Right renal pelvis (tissue), 4 donors: ENCODE results near the gene ZC3H12C. TPM values are rescaled to one million over a fixed set of nuclear protein-coding genes. Genes with fewer than 3 reads are reported as not detected.
A peak's percentile ranks its signal among the peaks of the same experiment; 100 is the strongest.

ENCODE experiments used
- DNase-seq, 4 donors: peaks; one replicate each; pipeline ENCODE4 v3.0.0-alpha.2; 2013; ENCODE audit warnings: low read depth in 4 of 4, low spot score in 3 of 4, missing footprints in 1 of 4
- polyA plus RNA-seq, 4 donors: library from polyadenylated mRNA; unstranded; fragments of 120-200 nt; gene quantifications; one replicate each; pipeline ENCODE4 v1.2.1, GENCODE V29; 2013; ENCODE audit not compliant: insufficient read length in 4 of 4

Gene ZC3H12C
- polyA plus RNA-seq, 4 donors, result 7.2 to 9.2 (median 8.3) TPM

DNA sequence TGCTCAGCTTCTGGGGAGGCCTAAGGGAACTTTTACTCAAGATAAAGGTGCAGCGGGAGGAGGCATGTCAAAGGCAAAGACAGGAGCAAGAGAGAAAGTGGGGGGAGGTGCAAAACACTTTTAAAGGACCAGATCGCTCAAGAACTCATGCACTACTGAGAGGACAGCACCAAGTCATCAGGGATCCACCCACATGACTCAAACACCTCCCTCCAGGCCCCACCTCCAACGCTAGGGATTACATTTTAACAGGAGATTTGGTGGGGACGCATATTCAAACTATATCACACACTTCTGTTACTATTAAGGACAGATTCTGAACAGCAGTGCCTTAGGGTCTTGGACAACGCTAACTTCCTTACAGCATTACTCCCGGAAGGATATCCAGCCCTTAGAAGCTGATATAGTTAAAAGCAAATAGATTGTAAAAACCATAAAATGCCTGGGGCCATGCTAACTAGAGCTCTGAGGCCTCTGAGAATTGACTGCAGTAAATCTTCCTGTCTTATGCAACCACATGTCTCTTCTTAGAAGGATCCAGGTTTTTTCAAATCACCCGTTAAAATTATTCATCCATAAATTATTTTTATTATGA lies 16.7 kb upstream of the ZC3H12C start:
- no peak for DNase-seq

DNA sequence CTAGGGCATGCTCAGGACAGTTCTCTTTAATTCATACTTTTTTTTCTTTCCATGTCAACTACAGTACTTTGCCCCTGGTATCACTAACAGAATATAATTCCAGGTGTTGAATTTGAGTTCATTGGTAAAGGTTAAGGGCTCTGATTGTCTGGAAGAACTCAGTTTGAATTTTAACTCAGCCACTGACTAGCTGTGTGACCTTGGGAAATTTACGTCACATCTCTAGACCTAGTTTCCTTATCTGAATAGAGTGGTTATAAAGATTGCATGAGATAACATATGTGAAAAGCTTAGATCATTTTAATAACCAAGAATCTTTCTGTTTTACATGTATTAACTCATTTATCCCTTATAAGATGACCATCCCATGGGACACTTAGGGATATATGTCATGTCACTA lies 15.8 kb upstream of the ZC3H12C start:
- no peak for DNase-seq

DNA sequence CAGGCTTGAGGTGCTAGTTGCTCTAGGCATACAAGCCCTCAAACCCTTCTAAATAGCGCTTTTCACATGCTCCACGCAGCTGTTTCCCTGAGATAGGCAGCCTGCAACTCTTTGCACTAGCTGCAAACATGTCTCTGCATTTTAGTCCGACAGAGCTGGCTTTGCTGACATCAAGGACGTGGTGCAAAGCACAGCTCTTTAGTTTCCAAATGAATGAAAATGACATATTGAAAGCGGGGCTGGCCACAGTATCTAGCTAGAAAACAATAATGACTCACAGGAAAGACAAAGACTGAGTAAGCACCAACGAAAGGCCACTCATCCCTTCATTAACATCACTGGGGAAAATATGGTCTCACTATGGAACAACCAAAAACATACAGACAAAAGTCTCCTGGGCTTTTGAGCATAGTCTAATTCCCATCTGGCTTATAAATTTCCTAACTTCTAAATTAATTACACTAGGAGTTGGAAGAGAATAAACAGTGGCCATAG lies 15.3 kb upstream of the ZC3H12C start:
- no peak for DNase-seq

DNA sequence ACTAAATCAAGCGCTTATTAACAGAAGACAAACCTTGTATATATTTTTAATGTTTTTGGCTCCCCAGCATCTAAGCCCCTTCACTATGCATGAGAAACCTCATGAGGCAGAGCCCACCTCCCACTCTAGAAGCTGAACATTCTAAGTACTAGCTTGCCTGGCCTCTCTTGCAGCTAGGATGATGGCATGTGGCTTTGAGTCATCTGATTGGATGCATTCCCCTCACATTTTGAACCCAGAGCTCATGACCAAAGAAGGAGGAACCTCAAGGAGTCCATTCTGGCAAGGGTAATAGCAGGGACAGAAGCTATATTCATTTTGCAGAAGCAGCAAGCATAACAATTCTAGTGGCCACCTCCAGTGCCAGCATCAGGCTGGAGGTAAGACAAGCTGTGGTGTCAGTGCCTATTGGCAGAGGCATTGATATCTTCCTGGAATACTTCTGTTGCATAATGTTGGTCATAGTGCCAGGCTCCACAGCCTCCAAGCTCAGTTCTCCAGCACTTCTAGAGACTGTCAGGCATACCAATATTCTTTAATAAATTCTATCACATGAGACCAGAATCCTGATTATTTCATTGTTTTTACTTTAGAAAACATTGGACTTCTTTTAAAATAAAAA lies 14.2 kb upstream of the ZC3H12C start:
- no peak for DNase-seq

DNA sequence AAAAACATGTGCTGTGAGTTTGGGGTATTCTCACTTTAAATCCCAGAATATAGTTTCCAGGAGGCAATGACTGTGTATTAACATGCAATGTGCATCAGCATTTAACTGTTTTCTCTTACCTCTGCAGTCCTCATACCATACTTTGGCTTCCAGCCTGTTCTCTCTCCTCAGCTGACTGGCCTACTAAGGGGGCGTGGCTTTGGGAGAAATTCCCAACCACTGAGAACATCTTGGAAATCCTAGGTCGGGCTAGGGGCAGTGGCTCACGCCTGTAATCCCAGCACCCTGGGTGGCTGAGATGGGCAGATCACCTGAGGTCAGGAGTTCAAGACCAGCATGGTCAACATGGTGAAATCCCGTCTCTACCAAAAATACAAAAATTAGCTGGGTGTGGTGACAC lies 13.5 kb upstream of the ZC3H12C start:
- no peak for DNase-seq

DNA sequence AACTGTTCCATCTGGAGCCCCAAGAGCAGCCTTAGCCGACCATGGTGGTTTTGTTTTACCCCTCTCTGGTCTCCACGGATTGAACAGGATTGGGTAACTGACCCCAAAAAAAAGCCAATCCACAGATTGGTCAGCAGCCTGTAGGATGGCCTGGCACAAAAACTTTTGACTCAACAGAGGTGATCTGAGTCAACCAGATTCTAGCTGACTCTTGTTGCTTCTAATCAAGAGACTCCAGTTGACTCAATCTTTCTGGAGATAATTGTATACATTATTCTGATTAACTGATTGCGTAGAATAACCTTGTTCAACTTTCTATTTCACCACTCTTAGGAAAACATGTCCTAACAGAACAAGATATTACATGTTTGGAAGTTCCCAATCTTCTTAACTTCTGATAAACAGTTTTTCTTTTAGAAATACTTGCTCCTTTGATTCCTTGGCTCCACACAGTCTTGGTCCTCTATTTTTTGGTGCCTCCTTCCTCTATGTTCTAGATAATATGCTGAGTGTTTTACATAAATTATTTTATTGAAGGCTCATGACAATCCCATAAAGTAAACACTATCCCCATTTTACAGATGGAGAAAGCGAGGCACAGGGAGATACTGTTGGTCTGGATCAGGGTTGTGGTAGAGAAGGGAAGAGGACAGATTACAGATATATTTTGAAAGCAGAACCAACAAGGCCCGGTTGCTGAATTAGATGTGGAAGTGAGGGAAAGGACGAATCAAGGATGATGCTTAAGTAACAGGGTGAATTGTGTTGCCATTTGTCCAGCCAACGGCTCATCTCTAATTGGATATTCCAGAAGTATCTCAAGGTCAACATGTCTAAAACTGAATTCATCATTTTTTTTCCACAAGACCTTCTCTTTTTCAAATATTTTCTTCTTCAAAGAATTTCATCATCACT lies 11.5 kb upstream of the ZC3H12C start:
- DNase-seq, result no peak

DNA sequence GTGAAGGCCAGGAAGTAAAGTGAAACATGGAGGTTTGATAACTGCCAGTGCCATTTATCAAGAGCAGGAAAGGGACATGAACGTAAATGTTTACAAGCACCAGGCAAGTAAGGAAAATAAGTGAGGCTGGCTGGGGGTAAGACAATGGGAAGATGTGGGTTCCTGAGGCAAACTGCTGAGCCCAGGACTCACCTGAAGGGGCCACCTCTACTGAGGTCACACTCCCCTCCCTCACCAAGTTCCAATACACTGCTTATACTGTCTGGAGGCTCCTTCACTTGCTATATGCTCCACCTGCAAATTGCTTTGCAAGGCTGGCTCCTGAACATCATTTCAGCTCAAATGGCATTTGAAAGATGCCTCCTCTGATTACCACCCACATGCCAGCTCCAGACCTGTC lies 10.3 kb upstream of the ZC3H12C start:
- DNase-seq, result no peak

DNA sequence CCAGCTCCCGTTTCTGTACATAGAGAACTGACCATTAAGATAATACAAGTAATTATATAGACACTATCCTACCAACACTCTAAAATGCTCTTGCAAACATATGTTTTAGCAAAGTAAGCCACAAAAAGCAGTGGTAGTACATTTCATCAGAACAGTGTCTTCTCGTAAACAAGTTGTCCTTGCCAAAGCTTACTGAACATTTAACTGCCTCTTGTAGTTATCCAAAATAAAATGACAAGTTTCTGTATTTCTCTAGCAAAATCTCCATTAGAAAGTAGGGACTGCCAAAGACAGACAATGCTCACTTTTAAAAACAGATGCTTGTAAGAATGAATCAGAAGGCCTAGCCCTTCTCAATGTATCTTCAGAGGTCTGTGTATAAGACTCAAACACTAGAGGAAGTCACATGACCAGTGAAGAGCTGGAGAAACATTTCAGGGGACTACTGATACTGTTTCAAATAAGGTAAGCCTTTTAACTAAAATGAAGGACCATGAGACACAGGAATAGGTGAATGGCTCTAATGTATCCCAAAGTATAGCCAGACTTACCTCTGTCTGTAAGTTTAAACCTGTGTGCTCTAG lies 7.8 kb upstream of the ZC3H12C start:
- no peak for DNase-seq

DNA sequence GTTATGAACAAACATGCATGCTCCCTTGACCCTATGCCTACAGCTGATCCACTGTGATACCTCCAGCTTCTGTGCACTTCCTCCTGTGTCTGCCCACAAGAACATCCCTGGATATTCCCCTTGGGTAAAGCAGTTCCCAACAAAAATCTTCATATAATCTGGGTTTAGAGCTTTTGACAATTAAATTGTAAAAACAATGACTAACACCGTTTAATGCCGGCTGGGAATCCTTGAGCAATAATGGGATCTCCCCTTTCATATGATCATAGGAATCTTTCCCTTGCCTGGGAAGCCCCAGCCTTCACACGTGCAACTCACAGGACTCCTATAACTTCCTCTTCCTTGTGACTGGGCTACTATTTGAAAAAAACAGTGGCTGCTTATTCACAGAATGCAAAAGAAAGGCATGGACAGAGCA lies 6.3 kb upstream of the ZC3H12C start:
- DNase-seq, result no peak

DNA sequence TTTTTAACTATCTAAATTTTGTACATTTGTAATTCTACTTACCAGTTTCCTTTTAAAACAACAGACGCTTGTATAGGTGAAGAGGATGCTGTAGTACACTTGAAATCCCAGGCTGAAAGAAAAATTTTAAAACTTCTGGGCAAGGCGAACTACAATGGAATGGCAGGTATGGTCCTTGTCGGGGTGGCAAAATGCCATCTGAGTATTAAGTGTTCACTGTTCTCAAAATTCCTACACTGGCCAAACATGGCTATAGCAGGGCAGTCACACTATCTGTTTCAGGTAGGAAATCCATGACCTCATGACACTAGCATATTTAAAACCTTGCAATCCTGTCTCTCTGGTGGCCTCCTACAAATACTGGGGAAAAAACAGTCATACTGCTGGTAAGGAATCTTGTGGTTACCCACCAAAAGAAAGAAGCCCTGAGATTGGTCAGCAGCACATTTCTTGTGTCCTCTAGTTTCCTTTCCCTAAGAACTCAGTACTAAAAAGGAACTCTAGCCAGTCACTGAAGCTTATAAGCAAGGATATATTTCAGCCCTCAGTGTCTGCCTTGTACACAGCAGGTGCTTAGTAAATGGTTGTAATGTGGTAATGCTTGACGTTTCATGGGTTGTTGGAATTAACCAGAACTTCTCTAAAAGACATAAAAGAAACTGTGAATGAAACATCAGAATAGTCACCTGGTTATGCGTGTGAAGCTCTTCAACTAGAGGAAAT lies 5.2 kb upstream of the ZC3H12C start:
- DNase-seq, result no peak

DNA sequence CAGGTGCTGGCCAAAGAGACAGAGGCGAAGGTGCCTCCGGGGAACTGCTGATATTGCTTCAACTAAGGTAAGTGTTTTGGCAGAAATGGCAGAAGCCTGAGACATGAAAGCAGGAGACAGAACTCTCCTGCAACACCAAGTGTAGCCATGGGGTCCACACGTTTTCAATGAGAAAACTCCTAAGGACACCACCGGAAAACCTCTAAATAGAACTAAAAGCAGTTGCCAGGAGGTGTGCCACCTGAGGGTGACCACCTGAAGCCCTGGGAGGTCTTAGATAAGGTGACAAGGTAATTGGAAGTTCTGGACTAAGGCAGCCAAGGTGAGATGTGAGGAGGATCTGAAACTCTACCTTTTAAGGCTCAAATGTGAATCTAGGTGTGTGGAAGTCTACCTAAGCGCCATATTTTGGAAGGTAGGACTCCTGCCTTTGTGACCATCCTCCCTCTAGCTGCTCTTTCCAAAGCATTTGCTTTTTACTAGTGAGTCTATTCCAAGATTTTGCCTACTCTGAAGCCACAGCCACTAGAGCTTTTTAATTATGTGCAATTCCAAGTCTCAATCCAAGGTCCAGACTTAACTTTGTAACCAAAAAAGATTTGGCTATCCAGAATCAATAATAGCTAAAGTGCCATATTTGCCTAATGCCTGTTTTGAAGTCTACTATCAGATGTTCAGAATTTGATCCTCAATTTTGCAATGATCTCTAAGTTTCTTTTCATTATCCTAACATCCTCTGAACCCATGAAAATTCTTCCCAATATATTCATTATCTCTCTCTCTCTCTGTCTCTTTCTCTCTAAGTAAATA lies 4.5 kb upstream of the ZC3H12C start:
- no peak for DNase-seq

DNA sequence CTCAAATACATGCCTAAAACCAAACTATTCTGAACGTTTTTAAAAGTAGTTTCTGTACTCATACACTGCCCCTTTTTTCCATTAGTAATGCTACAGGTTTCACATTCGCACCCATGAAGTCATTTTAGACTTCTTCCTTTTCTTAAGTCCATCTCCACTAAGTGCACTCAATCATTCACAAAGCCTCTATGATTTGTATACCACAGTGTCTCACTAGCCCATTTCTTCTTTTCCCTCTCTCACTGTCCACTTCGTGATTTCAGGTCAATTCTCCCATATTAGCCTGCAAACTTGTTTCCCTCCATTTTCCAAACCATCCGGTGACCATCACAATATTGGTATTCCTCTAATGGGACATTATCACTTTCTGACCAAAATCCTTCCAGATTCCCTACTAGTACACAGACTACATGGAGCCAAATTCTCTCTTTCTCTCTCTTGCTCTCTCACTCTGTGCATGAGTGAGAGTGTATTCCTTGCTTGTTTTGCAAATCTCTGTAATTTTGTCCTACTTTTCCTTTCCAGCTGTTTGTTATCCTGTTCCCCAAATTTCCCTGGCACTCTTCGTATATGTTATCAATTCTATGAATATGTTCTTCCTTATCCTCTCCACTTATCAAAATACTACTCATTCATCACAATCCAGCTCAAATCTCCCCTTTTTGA lies 3.4 kb upstream of the ZC3H12C start:
- no peak for DNase-seq

DNA sequence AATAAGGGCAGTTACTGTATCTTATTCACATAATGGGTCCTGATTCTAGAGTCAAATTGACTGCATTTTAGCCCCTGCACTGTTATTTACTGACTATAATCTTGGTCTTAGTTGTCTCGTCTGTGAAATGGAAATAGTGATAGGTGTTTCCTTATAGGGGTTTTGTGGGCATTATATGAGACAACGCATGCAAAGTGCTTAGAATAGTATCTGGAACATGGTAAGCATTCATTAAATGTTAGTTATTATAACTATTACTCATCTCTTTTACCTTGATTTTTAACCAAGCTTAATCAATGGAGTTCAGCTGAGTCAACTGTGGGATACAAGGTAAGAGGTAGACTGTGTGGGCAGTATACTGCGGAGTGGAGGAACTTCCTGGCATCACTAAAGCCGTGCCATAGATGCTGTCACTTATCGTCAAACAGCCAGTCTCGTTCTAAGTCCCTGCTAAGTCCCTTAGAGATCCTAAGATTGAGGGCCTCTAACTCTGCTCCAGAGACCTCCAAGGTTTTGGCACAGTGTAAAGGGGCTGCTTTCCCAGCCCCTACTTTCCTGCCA lies 2.6 kb upstream of the ZC3H12C start:
- DNase-seq, result no peak

DNA sequence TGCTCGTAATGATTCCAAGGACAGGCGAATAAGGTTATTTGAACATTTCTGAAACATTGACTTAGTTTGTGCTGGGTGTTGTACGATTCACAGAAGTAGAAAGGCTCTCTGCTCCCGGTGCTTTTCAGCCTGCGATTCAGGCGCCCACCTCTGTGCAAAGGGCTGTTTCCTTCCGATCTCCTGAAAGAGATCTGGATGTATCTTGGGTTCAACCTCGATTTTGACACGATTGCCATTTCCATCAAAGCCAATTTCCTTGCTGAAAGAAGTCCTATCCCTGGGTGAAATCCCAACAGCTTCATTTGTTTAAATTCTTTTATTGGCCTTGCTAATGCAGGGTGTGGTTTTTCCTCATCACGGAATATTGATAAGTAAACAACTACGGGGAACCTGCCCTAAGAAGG lies 1.1 kb upstream of the ZC3H12C start:
- no peak for DNase-seq

DNA sequence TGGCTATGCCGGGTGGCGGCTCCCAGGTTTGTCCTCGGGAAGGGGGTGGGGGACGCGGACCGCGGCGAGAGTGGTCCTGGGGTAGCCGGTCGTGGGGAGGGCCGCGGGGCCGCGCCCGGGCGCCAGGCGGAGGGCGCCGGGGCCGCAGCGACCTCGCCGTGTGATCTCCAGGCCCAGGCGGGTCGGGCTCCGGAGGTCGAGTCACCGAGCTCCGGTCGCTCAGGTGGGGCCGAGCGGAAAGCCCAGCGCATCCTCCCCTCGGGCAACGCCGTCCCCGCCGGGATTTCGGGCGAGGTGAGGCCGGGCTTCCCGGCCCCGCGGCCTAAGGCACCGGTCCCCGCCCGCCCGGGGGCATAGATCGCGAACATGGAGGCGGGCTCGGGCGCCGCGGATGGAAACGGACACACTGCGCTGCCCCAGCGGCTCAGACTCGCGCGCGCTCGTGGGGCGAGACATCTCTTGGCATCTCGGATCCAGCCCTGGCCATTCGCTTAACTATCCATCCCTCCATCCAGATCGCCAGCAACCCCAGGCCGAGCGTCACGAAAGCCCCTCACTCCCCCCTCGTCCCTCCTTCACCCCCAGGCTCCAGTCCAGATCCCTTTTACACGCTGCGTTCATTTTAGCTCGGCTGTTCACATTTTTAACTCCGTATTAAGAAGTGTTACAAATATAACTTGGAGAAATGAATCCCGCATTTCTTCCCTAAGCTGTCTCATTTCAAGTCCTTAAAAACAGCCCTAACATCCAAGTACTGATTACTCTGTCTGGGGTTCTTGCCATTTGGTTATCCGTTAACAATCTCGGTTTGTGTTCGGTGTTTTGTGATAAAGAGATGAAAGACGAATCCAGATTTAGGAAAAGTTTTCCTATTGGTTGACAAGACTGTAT lies 460 bp downstream of the ZC3H12C start:
- DNase-seq, result peak in 2 of 4 donors; percentile 47 to 59

DNA sequence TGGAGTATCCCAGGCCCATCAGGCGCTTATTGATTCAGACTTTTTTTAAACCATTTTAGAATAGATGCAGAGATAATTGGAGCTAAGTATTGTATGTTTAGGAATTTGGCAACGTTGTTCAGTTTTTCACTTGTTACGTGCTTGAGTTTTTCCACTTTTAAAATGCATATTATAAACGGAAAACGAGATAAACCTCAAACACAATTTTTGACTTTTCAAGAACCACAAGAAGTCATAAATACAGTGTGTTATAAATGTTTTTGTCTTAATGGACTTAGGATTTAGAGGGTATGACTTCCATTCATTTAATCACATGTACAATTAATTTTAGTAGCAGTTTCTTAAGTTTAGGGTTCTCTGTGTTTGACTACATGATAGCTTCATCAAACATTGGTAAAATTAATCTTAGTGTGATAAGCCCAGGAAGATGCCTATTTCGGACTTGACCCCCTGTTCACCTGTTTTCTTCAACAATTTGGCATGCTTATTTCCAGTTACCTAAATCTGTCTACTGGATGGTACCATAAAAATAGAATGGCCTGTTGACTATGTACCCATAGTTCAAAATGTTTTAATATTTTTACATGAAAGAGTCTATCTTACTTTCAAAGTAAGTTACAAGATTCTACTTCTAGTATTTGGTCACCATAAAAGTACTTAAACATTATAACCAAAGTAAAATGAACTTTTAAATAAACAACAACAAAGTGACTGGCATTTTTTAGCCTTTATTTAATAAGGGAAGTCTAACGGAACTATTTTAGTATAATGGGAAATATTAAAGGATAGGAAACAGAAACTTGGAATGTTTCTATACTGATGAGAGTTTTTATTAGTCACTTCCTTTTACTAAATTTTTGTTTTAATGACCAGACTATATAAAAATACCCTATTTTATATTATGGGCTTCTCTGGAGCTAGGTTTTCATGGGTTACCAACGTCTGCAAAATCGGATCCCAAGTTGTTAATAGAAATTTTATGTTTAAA lies 1.4 kb downstream of the ZC3H12C start:
- no peak for DNase-seq

DNA sequence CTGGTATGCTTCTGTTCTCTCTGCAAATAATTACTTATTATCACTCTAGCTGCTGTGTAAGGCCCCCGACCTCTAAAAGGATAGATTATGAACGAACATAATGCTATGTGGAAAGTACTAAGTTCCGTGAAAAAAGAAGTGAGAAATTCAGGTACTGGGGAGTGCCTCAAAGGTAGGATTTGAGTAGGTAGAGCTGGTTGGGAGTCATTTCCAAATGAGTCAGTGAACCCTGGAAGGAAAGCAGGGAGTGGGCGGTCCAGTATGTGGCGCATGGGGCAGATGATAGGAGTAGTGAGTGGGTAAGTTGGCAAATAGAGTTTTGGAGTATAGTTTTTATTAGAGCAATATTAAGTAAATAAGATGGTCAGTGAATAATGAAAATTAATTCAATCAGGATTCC lies 2.4 kb downstream of the ZC3H12C start:
- no peak for DNase-seq
